Endothelial cell of umbilical vein (primary cell): ENCODE results near the gene CDC42. TPM values are rescaled to one million over a fixed set of nuclear protein-coding genes. Genes with fewer than 3 reads are reported as not detected.

Experiments used
- BruUV-seq: library from RNA; stranded (reverse); fragments of 400-500 nt; replicated peaks from 2 replicates; lab custom pipeline; 2021; lab: Mats Ljungman, UMichigan
- CTCF ChIA-PET: fragments of 300-600, 350-600 bp; sonication (Branson Sonifier 250); formaldehyde crosslinking; loops from one replicate; lab custom pipeline; 2021; ENCODE audit warnings: antibody characterized with exemption, inconsistent platforms; lab: Charles Lee
- POLR2A ChIA-PET: fragments of 300-600, 350-600 bp; sonication (Branson Sonifier 250); formaldehyde crosslinking; loops from one replicate; lab custom pipeline; 2021; ENCODE audit warnings: antibody characterized with exemption, inconsistent platforms; lab: Charles Lee
- DNase-seq: peaks from one replicate; pipeline ENCODE4 v3.0.0-alpha.2; 2011; ENCODE audit warnings: low read depth, low spot score
- FAIRE-seq: peaks from 2 replicates; lab custom pipeline; 2011; peaks lifted over from hg19 to GRCh38; lab: Jason Lieb, UNC
- H2AFZ ChIP-seq: 2 replicates; pipeline ENCODE4 v1.6.0; 2012; ENCODE audit warnings: low read depth, low read length, control low read depth, inconsistent platforms
- H3K27ac ChIP-seq: 2 replicates; pipeline ENCODE4 v1.5.1; 2011; ENCODE audit warnings: low read depth, mild to moderate bottlenecking, control low read depth, low read length, moderate library complexity; ENCODE audit not compliant: insufficient read depth
- H3K27me3 ChIP-seq, 2 experiments: 2 replicates each; pipeline versions ENCODE4 v1.6.0 to v1.6.1; 2011; ENCODE audit warnings: low read length in 2 of 2, mixed read lengths in 1 of 2; ENCODE audit not compliant: control insufficient read depth in 2 of 2, insufficient read depth in 2 of 2
- H3K36me3 ChIP-seq, 2 experiments: 2 replicates in 1 of 2; 3 replicates in 1 of 2; pipeline ENCODE4 v1.5.1; 2011; ENCODE audit warnings: low read length in 2 of 2, mild to moderate bottlenecking in 1 of 2, moderate library complexity in 1 of 2; ENCODE audit not compliant: control insufficient read depth in 2 of 2, insufficient read depth in 2 of 2; ENCODE audit errors: extremely low read depth in 1 of 2
- H3K4me1 ChIP-seq: 3 replicates; pipeline ENCODE4 v1.5.1; 2011; ENCODE audit warnings: mild to moderate bottlenecking, low read length; ENCODE audit not compliant: control insufficient read depth, insufficient read depth; ENCODE audit errors: extremely low read depth
- H3K4me2 ChIP-seq: 2 replicates; pipeline ENCODE4 v1.6.1; 2011; ENCODE audit warnings: low read length, control low read depth, mixed read lengths; ENCODE audit not compliant: insufficient read depth
- H3K4me3 ChIP-seq, 3 experiments: fragments of 200-600 bp in 1 of 3; sonication (generic), shearing (Covaris generic) in 1 of 3; replicated peaks in 1 of 3; 2 replicates each; pipeline ENCODE4 v1.5.1; 2011 to 2016; ENCODE audit warnings: control low read depth in 3 of 3, low read length in 3 of 3, mild to moderate bottlenecking in 2 of 3, inconsistent platforms in 1 of 3, low read depth in 1 of 3, moderate library complexity in 1 of 3; ENCODE audit not compliant: insufficient read depth in 1 of 3
- H3K79me2 ChIP-seq: 2 replicates; pipeline ENCODE4 v1.6.0; 2012; ENCODE audit warnings: low read length, inconsistent platforms; ENCODE audit not compliant: control insufficient read depth, insufficient read depth
- H3K9ac ChIP-seq: replicated peaks from 2 replicates; pipeline ENCODE3; 2011; ENCODE audit warnings: low read length, control low read depth; ENCODE audit not compliant: insufficient read depth; ENCODE audit errors: extremely low read depth
- H3K9me1 ChIP-seq: replicated peaks from 3 replicates; pipeline ENCODE4 v1.6.0; 2011; ENCODE audit warnings: mild to moderate bottlenecking, low read length; ENCODE audit not compliant: control insufficient read depth, insufficient read depth; ENCODE audit errors: extremely low read depth
- H3K9me3 ChIP-seq: replicated peaks from 2 replicates; pipeline ENCODE4 v1.5.1; 2012; ENCODE audit warnings: low read length, inconsistent platforms; ENCODE audit not compliant: control insufficient read depth, insufficient read depth
- H4K20me1 ChIP-seq: replicated peaks from 2 replicates; pipeline ENCODE3; 2011; ENCODE audit warnings: mild to moderate bottlenecking, low read length; ENCODE audit not compliant: control insufficient read depth, insufficient read depth; ENCODE audit errors: extremely low read depth
- CTCF ChIP-seq, 2 donors: IDR thresholded peaks; 1 replicate in 1 of 2; 2 replicates in 1 of 2; pipeline ENCODE4 v1.5.1; 2011; ENCODE audit warnings: low read length in 2 of 2, mild to moderate bottlenecking in 2 of 2, moderate library complexity in 2 of 2, control low read depth in 1 of 2, inconsistent platforms in 1 of 2, low read depth in 1 of 2; ENCODE audit not compliant: insufficient read depth in 1 of 2; ENCODE audit errors: extremely low read depth in 1 of 2
- EZH2 ChIP-seq: IDR thresholded peaks from 2 replicates; pipeline ENCODE4 v1.6.1; 2012; ENCODE audit warnings: borderline replicate concordance, low read depth, mild to moderate bottlenecking, moderate library complexity, low read length, inconsistent platforms; ENCODE audit not compliant: severe bottlenecking
- FOS ChIP-seq: IDR thresholded peaks from 2 replicates; pipeline ENCODE4 v1.6.1; 2011; ENCODE audit warnings: mild to moderate bottlenecking, low read length, moderate library complexity, borderline replicate concordance; ENCODE audit not compliant: insufficient read depth
- GATA2 ChIP-seq: IDR thresholded peaks from 2 replicates; pipeline ENCODE4 v1.7.0; 2011; ENCODE audit warnings: low read depth, mild to moderate bottlenecking, moderate library complexity, mixed read lengths, low read length; ENCODE audit not compliant: insufficient read length, insufficient read depth
- JUN ChIP-seq: IDR thresholded peaks from 2 replicates; pipeline ENCODE4 v1.6.1; 2011; ENCODE audit warnings: borderline replicate concordance, low read depth; ENCODE audit not compliant: insufficient read length, insufficient read depth
- MAX ChIP-seq: IDR thresholded peaks from 2 replicates; pipeline ENCODE4 v1.6.1; 2011; ENCODE audit not compliant: insufficient read depth, insufficient read length
- MYC ChIP-seq: IDR thresholded peaks from one replicate; pipeline ENCODE4 v1.6.1; 2011; ENCODE audit warnings: mild to moderate bottlenecking, low read depth, low read length
- POLR2A ChIP-seq: IDR thresholded peaks from 2 replicates; pipeline ENCODE4 v1.6.1; 2012; ENCODE audit warnings: low read depth, mild to moderate bottlenecking, control low read depth, low read length
- POLR2AphosphoS5 ChIP-seq: IDR thresholded peaks from 2 replicates; pipeline ENCODE4 v1.6.1; 2012; ENCODE audit warnings: low read depth, mild to moderate bottlenecking, control low read depth, low read length, moderate library complexity; ENCODE audit not compliant: insufficient read depth
- dilution Hi-C: fragments of 300-500 bp; cut with MboI; formaldehyde crosslinking; loops from one replicate; pipeline ENCODE4 v1.15.0; 2019; ENCODE audit warnings: low sequenced_read_pairs; ENCODE audit not compliant: extremely low pct_ligation_motif_present
- intact Hi-C: fragments of 100-400 bp; cut with micrococcal nuclease; formaldehyde crosslinking; loops from one replicate; pipeline ENCODE4 v1.10.0; 2022
- polyA plus RNA-seq, 4 experiments: library from polyadenylated mRNA; depleted of rRNA in 3 of 4; stranded (reverse) in 3 of 4; unstranded in 1 of 4; fragments of >200 nt; gene quantifications; 2 replicates each; pipeline versions ENCODE4 v1.2.1 to v1.2.3, GENCODE V29; 2011 to 2012; ENCODE audit warnings: missing spikeins in 1 of 4
- total RNA-seq: library from RNA; stranded (reverse); gene quantifications from 2 replicates; pipeline ENCODE4 v1.2.3, GENCODE V29; 2021

The CDC42 gene
- total and polyA plus RNA-seq, 2 donors (not counting 3 experiments of a cell fraction or from before 2014, with no cell fraction given): 199 to 381 TPM

- Histone ChIP-seq H3K9me1 (no peaks in the 10 kb centered on the region), H3K27me3 (no peaks in the 10 kb centered on the region), H2AFZ (peak overlapping the region; percentile 85), H4K20me1 (no peaks in the 10 kb centered on the region), H3K79me2 (no peaks in the 10 kb centered on the region), H3K36me3 (no peaks in the 10 kb centered on the region), H3K9ac (no peak overlapping the region), H3K27ac (peak overlapping the region; percentile 10), H3K9me3 (no peaks in the 10 kb centered on the region), H3K4me3 (no peak overlapping the region), H3K4me1 (peaks cover 11% of the 10 kb centered on the region), H3K4me2 (peak overlapping the region; percentile 50)
- TF ChIP-seq CTCF (IDR thresholded peaks at IDR 0.05; ENCODE audit: extremely low read depth in 1 of 2, insufficient read depth in 1 of 2, low read depth in 1 of 2, low read length in 2 of 2) (no peak), POLR2AphosphoS5 (peak; percentile 19), POLR2A (no peak)
- intact Hi-C loops: no loop called here
- CTCF ChIA-PET: interaction anchor here (0.8 to 2.0 kb wide), 6 partner anchors 9 to 16 kb away, joined by 3 to 6 read pairs (median 4); partner anchors contain the start of gene CDC42
- DNase-seq (peak; percentile 44), FAIRE-seq (peak; percentile 67)
- POLR2A ChIA-PET: no interaction called here
- no TSS peak for BruUV-seq
- dilution Hi-C loops: no loop called here
Observed at GRCh38 chr1:22039594-22040285, 12.8 kb upstream of the CDC42 start.

GRCh38 chr1:22040286-22040623 lies 12.3 kb upstream of the CDC42 start:
- no peak overlapping the region for H3K9ac ChIP-seq
- H3K9me3 ChIP-seq: no peaks in the 10 kb centered on the region
- no peak overlapping the region for H3K4me3 ChIP-seq
- DNase-seq (no peak), FAIRE-seq (no peak)
- no peaks in the 10 kb centered on the region for H3K27me3 ChIP-seq
- no TSS peak for BruUV-seq
- H3K27ac ChIP-seq: peak overlapping the region; percentile 10
- peaks cover 11% of the 10 kb centered on the region for H3K4me1 ChIP-seq
- H3K36me3 ChIP-seq: no peaks in the 10 kb centered on the region
- H2AFZ ChIP-seq: peak overlapping the region; percentile 85
- dilution Hi-C loops: no loop called here
- H3K4me2 ChIP-seq: peak overlapping the region; percentile 50
- ChIA-PET CTCF (interaction anchor here (0.8 to 2.0 kb wide), 5 partner anchors 9 to 16 kb away, joined by 3 to 6 read pairs (median 5); partner anchors contain the start of gene CDC42), POLR2A (no interaction called here)
- intact Hi-C loops: no loop called here
- no peaks in the 10 kb centered on the region for H3K79me2 ChIP-seq
- H4K20me1 ChIP-seq: no peaks in the 10 kb centered on the region
- H3K9me1 ChIP-seq: no peaks in the 10 kb centered on the region
- TF ChIP-seq POLR2A (no peak), EZH2 (no peak), MYC (no peak), MAX (no peak), POLR2AphosphoS5 (no peak), GATA2 (no peak), CTCF (IDR thresholded peaks at IDR 0.05; ENCODE audit: extremely low read depth in 1 of 2, insufficient read depth in 1 of 2, low read depth in 1 of 2, low read length in 2 of 2) (no peak), FOS (no peak), JUN (no peak)
